C4-2B (cell line): Measurements from ENCODE around the gene OR52E1.

ENCODE experiments used
- CTCF ChIP-seq: fragments of 450-650 bp; conservative IDR thresholded peaks from 2 replicates; pipeline ENCODE4 v1.5.1; 2017; ENCODE audit warnings: mild to moderate bottlenecking
- ZFX ChIP-seq: fragments of 450-650 bp; IDR thresholded peaks from 2 replicates; pipeline ENCODE4 v1.6.1; 2017

- TF ChIP-seq CTCF (no peak), ZFX (no peak)
Observed at GRCh38 chr11:5069272-5069671, at the start of gene OR52E1.
